ENCODE data around the gene PDGFRB. TPM values are rescaled to one million over a fixed set of nuclear protein-coding genes. Genes with fewer than 3 reads are reported as not detected.

Gene PDGFRB
- total RNA-seq (2014; rRNA removed; shearing (Covaris generic)) = 4.7 and 7.2 TPM in 2 replicates

DNA sequence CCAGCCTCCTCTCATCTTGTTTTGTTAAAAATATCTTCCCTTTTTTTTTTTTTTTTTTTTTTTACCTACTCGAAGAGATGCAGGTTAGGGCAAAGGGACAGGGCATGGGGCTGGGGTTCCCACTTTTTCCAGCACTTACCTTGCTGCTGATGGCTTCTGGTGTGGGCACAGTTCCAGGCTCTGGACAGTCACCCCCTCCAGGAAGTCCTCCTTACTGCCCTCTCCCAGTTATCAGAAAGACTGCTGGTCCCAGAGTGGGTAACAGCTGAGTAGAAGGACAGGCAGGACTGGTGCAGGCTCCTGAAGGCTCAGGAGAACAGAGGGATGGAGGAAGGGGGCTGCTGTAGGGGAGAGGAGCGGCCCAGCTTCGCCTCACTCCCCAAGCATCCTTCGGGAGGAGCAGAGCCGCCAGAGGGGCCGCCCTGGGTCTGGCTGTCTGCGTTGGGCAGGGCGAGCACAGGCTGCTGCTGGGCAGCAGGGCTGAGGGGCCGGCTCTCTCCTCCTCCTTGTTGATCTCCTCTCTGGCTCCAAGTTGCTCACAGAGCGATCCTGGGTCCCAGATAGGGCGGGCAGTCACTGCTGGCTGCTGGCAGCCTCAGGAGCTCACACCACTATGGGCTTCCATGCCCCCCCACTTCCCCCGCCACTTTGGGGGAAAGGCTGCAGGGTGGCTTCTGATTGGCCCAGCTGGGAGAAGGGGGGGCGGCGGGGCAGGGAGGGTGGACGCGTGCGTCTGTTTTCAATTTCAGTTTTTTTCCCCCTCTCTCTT, at the start of gene PDGFRB:
Gene PDGFRB, minus strand, starts transcription at position 588 of the 769 bp plus-strand sequence. CDS start 18,798 bp downstream, outside the sequence.
- H3K36me3 ChIP-seq = no peaks in the 10 kb centered on the region
- no peaks in the 10 kb centered on the region for H3K9me3 ChIP-seq (replicated peaks)
- H3K4me3 ChIP-seq = peak within 1 kb of the TSS; percentile 56
- DNase-seq = peak; percentile 89 to 90
- H3K27ac ChIP-seq = peak within 1 kb of the TSS; percentile 38
- H3K4me1 ChIP-seq = peaks cover 25% of the 10 kb centered on the region; the same call in 1 of the 2 replicates
- no peaks in the 10 kb centered on the region for H3K27me3 ChIP-seq

DNA sequence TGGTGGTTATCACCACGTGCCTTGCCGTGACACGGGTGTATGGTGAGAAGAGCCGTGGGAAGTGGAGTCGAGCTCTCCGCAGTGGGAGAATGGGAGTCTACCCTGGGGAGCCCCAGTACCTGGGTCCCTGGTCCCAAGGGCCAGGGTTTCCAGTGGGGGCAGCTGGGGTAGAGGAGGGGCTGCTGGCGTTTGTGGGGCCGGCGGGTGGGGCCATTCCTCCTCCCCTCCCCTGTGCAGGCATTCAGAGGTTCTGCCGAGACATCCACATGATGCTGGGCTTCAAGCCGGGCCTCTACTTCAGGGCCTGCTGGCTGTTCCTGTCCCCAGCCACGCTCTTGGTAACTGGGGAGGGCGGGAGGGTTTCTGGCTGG, 48.9 kb upstream of the PDGFRB start:
- H3K9me3 ChIP-seq (replicated peaks) = no peaks in the 10 kb centered on the region
- H3K36me3 ChIP-seq = no peaks in the 10 kb centered on the region
- H3K27me3 ChIP-seq = peaks cover 33% of the 10 kb centered on the region
- H3K4me3 ChIP-seq = no peak overlapping the region
- no peak overlapping the region for H3K27ac ChIP-seq
- no peak for DNase-seq
- peaks cover 3% of the 10 kb centered on the region; the same call in 1 of the 2 replicates for H3K4me1 ChIP-seq

DNA sequence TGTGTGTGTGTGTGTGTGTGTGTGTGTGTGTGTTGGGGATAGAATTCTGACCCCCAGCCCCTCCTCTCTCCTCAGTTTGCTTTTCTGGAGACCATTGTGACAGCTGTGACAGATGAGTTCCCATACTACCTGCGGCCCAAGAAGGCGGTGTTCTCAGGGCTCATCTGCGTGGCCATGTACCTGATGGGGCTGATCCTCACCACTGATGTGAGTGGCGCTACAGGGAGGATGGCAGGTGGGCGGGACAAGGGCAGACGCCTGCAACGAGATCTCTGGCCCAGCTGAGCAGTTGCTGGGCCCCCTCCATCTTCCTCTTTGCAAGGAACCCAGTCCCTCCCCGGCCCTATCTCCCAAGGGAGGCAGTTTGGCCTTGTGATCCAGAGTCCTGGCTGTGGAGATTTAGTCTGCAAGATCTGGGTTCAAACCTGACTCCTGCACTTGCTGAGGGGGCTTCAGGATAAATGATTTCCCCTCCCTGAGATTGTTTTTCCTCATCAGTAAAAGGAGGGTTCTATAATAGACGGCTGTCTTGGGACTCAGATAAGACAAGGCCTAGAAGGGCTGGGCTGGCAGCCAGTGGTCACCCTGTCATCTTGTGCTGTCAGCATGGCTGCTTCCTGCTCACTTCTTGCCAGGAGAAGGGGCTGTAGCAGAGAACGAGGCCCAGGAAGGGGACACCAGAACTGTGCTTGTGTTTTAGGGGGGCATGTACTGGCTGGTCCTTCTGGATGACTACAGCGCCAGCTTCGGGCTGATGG, 48.4 kb upstream of the PDGFRB start:
- Histone ChIP-seq H3K36me3 (no peaks in the 10 kb centered on the region), H3K4me3 (no peak overlapping the region), H3K9me3 (replicated peaks) (no peaks in the 10 kb centered on the region), H3K27me3 (peaks cover 35% of the 10 kb centered on the region), H3K27ac (no peak overlapping the region), H3K4me1 (peaks cover 3% of the 10 kb centered on the region; the same call in 1 of the 2 replicates)
- no peak for DNase-seq

DNA sequence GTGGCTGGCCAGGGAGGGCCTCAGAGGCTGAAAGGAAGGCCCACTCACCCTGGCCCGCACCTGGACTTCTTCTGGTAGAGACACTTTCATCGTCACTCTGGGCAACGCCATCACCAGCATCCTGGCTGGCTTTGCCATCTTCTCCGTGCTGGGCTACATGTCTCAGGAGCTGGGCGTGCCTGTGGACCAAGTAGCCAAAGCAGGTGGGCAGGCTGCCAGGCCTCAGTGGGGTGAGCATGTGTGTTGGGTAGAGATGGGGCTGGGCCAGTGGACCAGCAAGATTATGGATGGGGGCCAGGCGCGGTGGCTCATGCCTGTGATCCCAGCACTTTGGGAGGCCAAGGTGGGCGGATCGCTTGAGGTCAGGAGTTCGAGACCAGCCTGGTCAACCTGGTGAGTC, 46.9 kb upstream of the PDGFRB start:
- DNase-seq = no peak
- Histone ChIP-seq H3K4me1 (no peaks in the 10 kb centered on the region), H3K27me3 (peaks cover 22% of the 10 kb centered on the region), H3K27ac (no peak overlapping the region), H3K4me3 (no peak overlapping the region), H3K9me3 (replicated peaks) (no peaks in the 10 kb centered on the region), H3K36me3 (no peaks in the 10 kb centered on the region)

DNA sequence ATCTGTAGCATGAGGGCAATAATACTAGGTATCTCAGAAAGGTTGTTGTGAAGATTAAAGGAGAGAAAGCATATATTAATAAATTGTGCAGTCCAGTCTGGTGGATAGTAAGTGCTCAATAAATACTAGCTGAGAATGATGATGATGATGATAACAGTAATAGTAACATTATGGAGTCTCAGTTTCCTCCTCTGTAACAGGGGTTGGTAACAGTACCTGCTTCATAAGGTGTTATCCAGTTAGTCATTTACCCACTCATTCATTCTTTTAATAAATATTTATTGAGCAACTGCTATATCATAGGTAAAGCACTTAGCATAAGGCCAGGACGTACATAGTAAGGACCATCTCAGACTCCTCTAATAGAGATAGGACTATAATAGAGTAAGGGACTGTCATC, 41.8 kb upstream of the PDGFRB start:
- no peaks in the 10 kb centered on the region for H3K9me3 ChIP-seq (replicated peaks)
- H3K27me3 ChIP-seq = peaks cover 19% of the 10 kb centered on the region
- H3K36me3 ChIP-seq = no peaks in the 10 kb centered on the region
- no peak overlapping the region for H3K27ac ChIP-seq
- no peak overlapping the region for H3K4me3 ChIP-seq
- H3K4me1 ChIP-seq = peaks cover 4% of the 10 kb centered on the region; the same call in 1 of the 2 replicates
- no peak for DNase-seq

DNA sequence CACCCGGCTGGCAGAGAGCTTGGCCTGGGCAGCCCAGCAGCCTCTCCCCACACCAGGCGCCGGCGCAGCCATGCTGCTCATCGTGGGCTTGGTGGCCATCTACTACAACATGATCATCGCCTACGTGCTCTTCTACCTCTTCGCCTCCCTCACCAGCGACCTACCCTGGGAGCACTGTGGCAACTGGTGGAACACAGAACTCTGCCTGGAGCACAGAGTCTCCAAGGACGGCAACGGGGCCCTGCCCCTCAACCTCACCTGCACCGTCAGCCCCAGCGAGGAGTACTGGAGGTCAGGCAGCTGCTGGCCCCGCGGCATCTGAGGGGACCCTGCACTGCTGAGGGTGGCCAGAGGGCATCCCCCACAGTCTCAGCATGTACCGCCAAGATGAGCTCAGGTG, 41.3 kb upstream of the PDGFRB start:
- no peak overlapping the region for H3K4me3 ChIP-seq
- DNase-seq = no peak
- no peaks in the 10 kb centered on the region for H3K9me3 ChIP-seq (replicated peaks)
- no peak overlapping the region for H3K27ac ChIP-seq
- H3K27me3 ChIP-seq = peaks cover 19% of the 10 kb centered on the region
- peaks cover 4% of the 10 kb centered on the region; the same call in 1 of the 2 replicates for H3K4me1 ChIP-seq
- H3K36me3 ChIP-seq = no peaks in the 10 kb centered on the region

DNA sequence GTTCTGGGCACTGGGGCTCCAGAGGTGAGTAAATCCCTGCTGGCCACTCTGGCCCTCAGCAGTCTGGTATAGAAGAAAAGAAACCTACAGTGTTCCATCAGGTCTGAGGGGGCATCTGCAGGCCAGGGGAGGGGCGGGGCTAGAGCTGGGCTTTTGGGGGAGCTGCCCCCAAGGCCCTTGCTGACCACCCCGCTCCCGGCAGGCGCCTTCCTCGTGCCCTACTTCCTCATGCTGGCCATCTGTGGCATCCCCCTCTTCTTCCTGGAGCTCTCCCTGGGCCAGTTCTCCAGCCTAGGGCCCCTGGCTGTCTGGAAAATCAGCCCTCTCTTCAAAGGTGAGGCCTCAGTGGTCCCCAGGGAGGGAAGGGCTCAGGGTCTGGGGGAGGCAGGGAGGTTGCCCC, 40.9 kb upstream of the PDGFRB start:
- Histone ChIP-seq H3K36me3 (no peaks in the 10 kb centered on the region), H3K4me3 (no peak overlapping the region), H3K4me1 (peaks cover 4% of the 10 kb centered on the region; the same call in 1 of the 2 replicates), H3K9me3 (replicated peaks) (no peaks in the 10 kb centered on the region), H3K27ac (no peak overlapping the region), H3K27me3 (peaks cover 19% of the 10 kb centered on the region)
- no peak for DNase-seq

DNA sequence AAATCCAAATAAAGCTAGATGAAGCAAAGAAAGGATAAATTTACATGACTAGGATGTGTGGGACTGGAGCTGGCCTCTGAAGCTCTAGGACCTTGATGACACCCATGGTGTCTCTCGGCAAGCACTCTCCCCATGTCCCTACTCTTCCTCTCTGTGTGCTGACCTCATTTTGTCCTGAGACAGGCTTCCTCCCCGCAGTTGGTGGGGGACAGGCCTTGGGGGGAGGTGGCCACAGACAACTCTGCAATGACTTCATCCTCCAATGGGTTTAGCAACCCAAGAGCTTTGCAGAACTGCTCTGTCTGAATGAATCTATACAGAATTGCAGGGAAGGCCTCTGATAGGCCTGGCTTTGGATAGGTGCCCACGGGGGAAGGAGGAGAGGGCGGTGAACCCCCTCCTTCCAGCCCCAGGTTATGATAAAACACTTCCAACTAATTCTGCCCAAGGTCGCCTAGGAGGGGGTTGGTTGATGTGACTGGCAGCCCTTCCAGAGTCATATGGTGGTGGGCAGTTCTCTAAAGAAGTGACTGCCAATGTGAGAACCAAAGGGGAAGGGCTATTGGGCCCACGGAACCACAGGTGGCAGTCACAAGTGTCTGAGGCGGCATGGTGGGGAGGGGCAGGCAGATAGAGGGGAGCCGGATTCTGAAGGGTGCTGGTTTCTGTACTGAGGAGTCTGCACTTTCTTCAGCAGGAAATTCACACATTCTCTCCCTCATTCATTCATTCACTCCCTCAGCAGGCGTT, 40.3 kb upstream of the PDGFRB start:
- no peaks in the 10 kb centered on the region for H3K36me3 ChIP-seq
- H3K27ac ChIP-seq = no peak overlapping the region
- H3K4me3 ChIP-seq = no peak overlapping the region
- no peaks in the 10 kb centered on the region for H3K9me3 ChIP-seq (replicated peaks)
- peaks cover 21% of the 10 kb centered on the region for H3K27me3 ChIP-seq
- H3K4me1 ChIP-seq = peaks cover 4% of the 10 kb centered on the region; the same call in 1 of the 2 replicates
- DNase-seq = no peak

DNA sequence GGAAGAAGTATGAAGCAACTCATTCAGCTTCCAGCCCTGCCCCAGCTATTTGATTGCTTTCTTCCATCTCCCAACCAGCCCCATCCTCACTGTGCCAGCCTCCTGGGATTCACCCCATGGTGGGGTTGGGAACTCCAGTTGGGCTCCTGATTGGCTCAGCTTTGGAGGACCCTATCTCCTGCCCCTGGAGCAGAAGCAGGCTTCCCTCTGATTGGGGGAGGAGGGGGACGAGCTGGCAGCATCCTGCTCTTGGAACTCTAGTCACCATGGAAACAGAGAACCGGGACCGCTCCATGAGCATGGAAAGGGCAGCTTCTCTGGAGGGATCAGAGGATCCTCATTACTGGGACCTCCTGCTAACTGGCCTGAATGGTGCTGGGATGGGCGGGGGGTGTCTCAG, 36.8 kb upstream of the PDGFRB start:
- no peaks in the 10 kb centered on the region for H3K9me3 ChIP-seq (replicated peaks)
- DNase-seq = no peak
- H3K27ac ChIP-seq = no peak overlapping the region
- H3K4me3 ChIP-seq = no peak overlapping the region
- peaks cover 11% of the 10 kb centered on the region; the same call in 1 of the 2 replicates for H3K27me3 ChIP-seq
- H3K4me1 ChIP-seq = peaks cover 4% of the 10 kb centered on the region; the same call in 1 of the 2 replicates
- no peaks in the 10 kb centered on the region for H3K36me3 ChIP-seq

DNA sequence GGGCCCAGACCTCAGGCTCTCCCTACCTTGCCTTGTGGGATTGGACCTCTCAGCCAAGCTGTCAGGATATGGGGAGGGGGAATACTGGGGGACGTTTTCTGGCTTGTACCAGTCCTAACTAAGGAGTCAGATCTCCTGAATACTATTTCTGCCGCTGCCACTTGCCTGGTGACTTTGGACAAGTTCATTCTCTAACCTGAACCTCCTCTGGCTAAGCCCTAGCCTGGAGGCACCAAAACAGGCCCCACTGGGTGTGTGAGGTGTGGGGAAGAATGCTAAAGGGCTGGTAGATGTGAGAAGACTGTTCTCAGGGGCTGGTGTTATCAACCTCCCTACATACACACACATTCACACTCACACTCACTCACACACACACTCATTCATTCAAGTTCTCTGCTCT, 35.3 kb upstream of the PDGFRB start:
- Histone ChIP-seq H3K27ac (no peak overlapping the region), H3K36me3 (no peaks in the 10 kb centered on the region), H3K4me3 (no peak overlapping the region), H3K9me3 (replicated peaks) (no peaks in the 10 kb centered on the region), H3K4me1 (peaks cover 4% of the 10 kb centered on the region; the same call in 1 of the 2 replicates), H3K27me3 (0 out of 2 replicates have a peak, but pooled peaks cover 8% of the 10 kb centered on the region)
- no peak for DNase-seq

DNA sequence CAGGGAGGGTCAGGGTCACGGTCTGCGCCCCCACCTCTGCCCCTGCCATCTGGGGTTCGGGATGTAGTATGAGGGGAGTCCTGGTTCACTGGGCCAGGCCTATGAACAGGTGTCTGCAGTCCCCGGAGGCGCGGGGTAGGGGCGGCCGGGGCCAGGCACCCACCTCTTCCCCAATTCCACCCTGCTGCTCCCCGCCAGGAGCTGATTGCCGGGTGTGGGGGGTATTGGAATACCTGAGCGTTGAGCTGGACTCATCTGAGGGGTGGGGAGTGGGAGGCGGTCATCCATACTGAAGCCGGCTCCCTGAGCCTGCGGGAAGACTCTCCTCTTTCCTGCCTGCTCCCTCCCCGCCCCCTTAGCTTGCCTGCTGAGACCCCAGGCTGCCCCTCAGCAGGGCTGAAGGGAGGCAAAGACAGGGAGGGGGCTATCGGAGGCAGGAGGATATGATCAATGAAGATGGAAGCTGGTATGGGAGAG, 34.9 kb upstream of the PDGFRB start:
- DNase-seq = no peak
- no peaks in the 10 kb centered on the region for H3K9me3 ChIP-seq (replicated peaks)
- 0 out of 2 replicates have a peak, but pooled peaks cover 8% of the 10 kb centered on the region for H3K27me3 ChIP-seq
- peaks cover 4% of the 10 kb centered on the region; the same call in 1 of the 2 replicates for H3K4me1 ChIP-seq
- no peaks in the 10 kb centered on the region for H3K36me3 ChIP-seq
- no peak overlapping the region for H3K4me3 ChIP-seq
- no peak overlapping the region for H3K27ac ChIP-seq

DNA sequence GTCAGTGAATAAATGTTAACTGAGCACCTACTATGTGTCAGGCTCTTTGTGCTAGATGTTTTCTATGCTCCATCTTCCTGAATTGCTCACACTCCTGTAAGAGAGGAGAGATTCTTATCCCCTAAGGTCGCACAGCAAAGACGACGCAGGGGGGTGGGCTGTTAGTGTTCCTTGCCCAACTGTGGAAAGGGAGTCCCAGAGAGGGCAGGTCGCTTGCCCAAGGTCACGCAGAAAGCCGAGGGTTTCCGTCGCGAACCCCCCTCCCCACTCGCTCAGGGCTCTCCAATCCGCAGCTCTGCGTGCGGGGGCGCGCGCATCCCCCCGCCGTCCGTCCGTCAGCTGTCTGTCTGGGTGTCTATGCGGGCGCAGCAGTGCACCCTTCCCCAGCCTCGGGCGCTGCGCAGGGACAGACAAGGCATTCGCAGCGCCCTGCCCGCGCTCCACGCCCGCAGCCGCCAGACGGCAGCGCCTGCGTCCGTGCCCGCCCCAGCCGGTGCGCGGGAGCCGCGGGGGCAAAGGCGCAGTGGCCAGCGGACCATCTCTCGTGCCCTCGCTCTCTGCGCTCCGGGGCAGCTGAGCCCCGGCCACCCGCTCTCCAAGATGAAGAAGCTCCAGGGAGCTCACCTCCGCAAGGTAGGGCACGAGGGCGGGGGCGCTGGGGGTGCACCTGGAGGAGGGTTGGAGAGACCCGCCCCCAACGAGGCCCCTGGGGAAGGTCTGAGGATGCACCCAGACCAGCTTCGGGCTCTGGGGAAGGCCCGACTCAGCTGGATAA, 34.3 kb upstream of the PDGFRB start, which contains the start of gene SLC6A7:
Gene SLC6A7, plus strand, starts transcription at position 335 of the 775 bp plus-strand sequence. Its CDS starts 266 bp downstream, at position 601.
- Histone ChIP-seq H3K36me3 (no peaks in the 10 kb centered on the region), H3K27ac (no peak within 1 kb of the TSS), H3K9me3 (replicated peaks) (no peaks in the 10 kb centered on the region), H3K27me3 (0 out of 2 replicates have a peak, but pooled peaks cover 8% of the 10 kb centered on the region), H3K4me1 (peaks cover 4% of the 10 kb centered on the region; the same call in 1 of the 2 replicates), H3K4me3 (no peak within 1 kb of the TSS)
- DNase-seq = no peak

DNA sequence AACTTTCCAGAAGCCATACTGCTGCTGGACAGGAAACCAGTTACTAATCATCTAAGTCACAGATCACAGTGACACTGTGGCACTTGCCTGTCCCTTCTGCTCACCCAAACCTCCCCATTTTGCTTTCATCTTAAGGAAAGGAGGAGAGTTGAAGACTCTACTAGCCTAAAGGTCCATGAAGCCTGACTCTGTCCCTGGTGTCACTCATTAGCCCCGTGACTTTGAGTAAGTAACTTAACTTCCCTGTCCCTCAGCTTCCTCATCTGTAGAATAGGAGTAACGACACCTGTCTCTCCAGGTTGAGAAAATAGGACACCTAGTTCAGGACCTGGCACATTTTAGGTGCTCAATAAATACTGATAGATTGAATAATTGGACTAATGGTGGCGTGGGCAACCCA, 33.7 kb upstream of the PDGFRB start:
- Histone ChIP-seq H3K4me3 (no peak overlapping the region), H3K36me3 (no peaks in the 10 kb centered on the region), H3K27ac (no peak overlapping the region), H3K4me1 (peaks cover 4% of the 10 kb centered on the region; the same call in 1 of the 2 replicates), H3K27me3 (0 out of 2 replicates have a peak, but pooled peaks cover 8% of the 10 kb centered on the region), H3K9me3 (replicated peaks) (no peaks in the 10 kb centered on the region)
- no peak for DNase-seq

Measured in SJCRH30 (cell line).